Measurements from ENCODE around the gene GRID1. TPM values are rescaled to one million over a fixed set of nuclear protein-coding genes. Genes with fewer than 3 reads are reported as not detected.

GRID1 gene
- total and polyA plus RNA-seq, 7 experiments from 2014 or later, result not detected

- Histone ChIP-seq H3K4me1 (ENCODE audit: control insufficient read depth in 2 of 2, insufficient read depth in 2 of 2, low read length in 2 of 2) (no peaks in the 10 kb centered on the region), H3K27ac (ENCODE audit: low read depth, low read length) (no peak overlapping the region), H3K4me3 (ENCODE audit: low read length) (no peak overlapping the region), H3K27me3 (ENCODE audit: control insufficient read depth in 2 of 2, insufficient read depth in 2 of 2, low read length in 2 of 2) (no peaks in the 10 kb centered on the region), H3K9me3 (ENCODE audit: control insufficient read depth in 2 of 3, low read length in 3 of 3) (no peaks in the 10 kb centered on the region), H3K36me3 (ENCODE audit: control insufficient read depth in 2 of 3, insufficient read depth in 3 of 3, low read length in 3 of 3) (no peaks in the 10 kb centered on the region)
- H3K9me3 Mint-ChIP-seq, result peaks cover 0 to 4% (median 0%) of the 10 kb centered on the region in 11 donors
- POLR2A ChIA-PET, result no interaction called here
- DNase-seq, result no peak
- H3K36me3 Mint-ChIP-seq, result no peaks in the 10 kb centered on the region
- H3K4me1 Mint-ChIP-seq, result no peaks in the 10 kb centered on the region
- no peak for ATAC-seq
- H3K4me3 Mint-ChIP-seq, result no peak overlapping the region
- intact Hi-C loops (cut with micrococcal nuclease), result no loop called here
- H3K27ac Mint-ChIP-seq, result no peak overlapping the region
- H3K27me3 Mint-ChIP-seq, result peaks cover 17 to 48% (median 23%) of the 10 kb centered on the region in 5 donors
- CTCF ChIA-PET, result no interaction called here
These were observed 178.9 kb downstream of the GRID1 start for GRCh38 chr10:86187499-86188239.

DNA sequence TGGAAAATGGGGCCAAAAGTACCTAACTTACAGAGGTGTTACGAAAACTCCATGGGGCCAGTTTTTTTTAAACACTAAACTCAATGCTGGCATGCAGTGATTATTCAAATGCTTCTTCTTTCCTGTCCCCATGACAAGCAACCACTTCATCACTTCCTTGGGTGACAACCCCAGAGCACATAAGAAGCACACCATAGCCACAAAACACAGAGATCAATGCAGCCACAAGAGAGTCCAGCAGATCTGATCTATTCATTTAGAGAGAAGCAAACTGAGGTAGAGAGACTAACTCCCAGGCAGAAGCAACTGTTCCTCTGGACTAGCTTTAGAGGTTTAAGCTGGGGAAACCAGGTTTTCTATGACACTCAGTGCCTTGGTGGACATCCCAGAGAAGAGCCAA lies 180.0 kb downstream of the GRID1 start:
- ATAC-seq, result no peak
- no peak overlapping the region for H3K4me3 ChIP-seq (ENCODE audit: low read length)
- no peaks in the 10 kb centered on the region for H3K4me1 ChIP-seq (ENCODE audit: control insufficient read depth in 2 of 2, insufficient read depth in 2 of 2, low read length in 2 of 2)
- H3K27me3 ChIP-seq (ENCODE audit: control insufficient read depth in 2 of 2, insufficient read depth in 2 of 2, low read length in 2 of 2), result no peaks in the 10 kb centered on the region
- intact Hi-C loops (cut with micrococcal nuclease), result no loop called here
- H3K36me3 Mint-ChIP-seq, result no peaks in the 10 kb centered on the region
- H3K4me1 Mint-ChIP-seq, result no peaks in the 10 kb centered on the region
- H3K9me3 Mint-ChIP-seq, result peaks cover 0 to 4% (median 0%) of the 10 kb centered on the region in 11 donors
- ChIA-PET CTCF (no interaction called here), POLR2A (no interaction called here)
- H3K27me3 Mint-ChIP-seq, result peaks cover 11 to 40% (median 17%) of the 10 kb centered on the region in 5 donors
- H3K27ac Mint-ChIP-seq, result no peak overlapping the region
- no peak overlapping the region for H3K27ac ChIP-seq (ENCODE audit: low read depth, low read length)
- H3K36me3 ChIP-seq (ENCODE audit: control insufficient read depth in 2 of 3, insufficient read depth in 3 of 3, low read length in 3 of 3), result no peaks in the 10 kb centered on the region
- H3K9me3 ChIP-seq (ENCODE audit: control insufficient read depth in 2 of 3, low read length in 3 of 3), result no peaks in the 10 kb centered on the region
- no peak for DNase-seq
- H3K4me3 Mint-ChIP-seq, result no peak overlapping the region

DNA sequence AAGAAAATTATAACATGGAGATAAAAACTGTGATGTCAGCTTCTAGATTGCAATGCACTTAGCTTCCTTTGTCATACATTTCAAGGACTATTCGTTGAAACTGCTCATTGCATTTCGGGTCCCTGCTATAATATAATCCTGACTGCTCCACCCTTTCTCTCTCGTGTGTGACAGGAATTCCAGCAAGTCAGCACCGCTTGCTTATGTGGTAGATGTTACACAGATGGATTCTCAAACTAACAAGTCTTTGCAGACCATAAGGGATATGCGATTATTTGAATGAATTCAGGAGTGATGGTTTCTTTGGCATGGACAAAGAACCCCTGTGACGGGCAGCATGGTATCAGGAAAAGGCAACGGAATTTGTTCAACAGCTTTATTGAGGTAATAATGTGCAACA lies 184.0 kb downstream of the GRID1 start:
- intact Hi-C loops (cut with micrococcal nuclease), result no loop called here
- Mint-ChIP-seq H3K27me3 (peaks cover 0 to 17% (median 7%) of the 10 kb centered on the region in 5 donors), H3K4me3 (no peak overlapping the region)

DNA sequence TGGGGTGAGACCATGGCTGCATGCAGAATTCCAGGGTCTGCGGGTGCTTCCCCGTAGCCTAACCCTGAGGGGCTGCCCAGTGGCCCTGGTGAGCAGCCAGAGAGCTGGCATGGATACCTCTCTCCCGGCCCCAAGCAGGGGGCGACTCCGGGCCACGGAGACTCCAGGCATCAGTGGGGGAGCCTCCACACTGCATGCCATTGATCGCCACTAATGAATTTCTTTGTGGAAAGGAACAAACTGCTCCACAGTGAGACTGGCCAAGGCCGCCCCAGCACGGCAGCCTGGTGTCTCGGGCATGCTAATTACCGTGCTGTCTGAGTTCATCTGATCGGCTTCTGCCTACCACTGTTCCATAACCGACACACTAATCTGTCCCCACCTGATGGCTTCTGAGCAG lies 184.4 kb downstream of the GRID1 start:
- CTCF ChIA-PET, result no interaction called here
- no peak overlapping the region for H3K27ac ChIP-seq (ENCODE audit: low read depth, low read length)
- no peaks in the 10 kb centered on the region for H3K36me3 ChIP-seq (ENCODE audit: control insufficient read depth in 2 of 3, insufficient read depth in 3 of 3, low read length in 3 of 3)
- H3K4me1 ChIP-seq (ENCODE audit: control insufficient read depth in 2 of 2, insufficient read depth in 2 of 2, low read length in 2 of 2), result no peaks in the 10 kb centered on the region
- Mint-ChIP-seq H3K4me1 (no peaks in the 10 kb centered on the region), H3K36me3 (no peaks in the 10 kb centered on the region), H3K9me3 (peaks cover 0 to 4% (median 0%) of the 10 kb centered on the region in 11 donors), H3K27me3 (peaks cover 0 to 17% (median 6%) of the 10 kb centered on the region in 5 donors), H3K4me3 (no peak overlapping the region), H3K27ac (no peak overlapping the region)
- H3K27me3 ChIP-seq (ENCODE audit: control insufficient read depth in 2 of 2, insufficient read depth in 2 of 2, low read length in 2 of 2), result no peaks in the 10 kb centered on the region
- intact Hi-C loops (cut with micrococcal nuclease), result no loop called here
- POLR2A ChIA-PET, result no interaction called here
- DNase-seq (no peak), ATAC-seq (no peak)
- no peaks in the 10 kb centered on the region for H3K9me3 ChIP-seq (ENCODE audit: control insufficient read depth in 2 of 3, low read length in 3 of 3)
- no peak overlapping the region for H3K4me3 ChIP-seq (ENCODE audit: low read length)

More for the DNA sequence above, 184.0 kb downstream of the GRID1 start:
- H3K9me3 ChIP-seq (ENCODE audit: control insufficient read depth in 2 of 3, low read length in 3 of 3), result no peaks in the 10 kb centered on the region
- ATAC-seq, result no peak
- CTCF ChIA-PET, result no interaction called here
- peaks cover 0 to 4% (median 0%) of the 10 kb centered on the region in 11 donors for H3K9me3 Mint-ChIP-seq
- POLR2A ChIA-PET, result no interaction called here
- no peaks in the 10 kb centered on the region for H3K36me3 Mint-ChIP-seq
- H3K4me1 Mint-ChIP-seq, result no peaks in the 10 kb centered on the region
- H3K27ac Mint-ChIP-seq, result no peak overlapping the region
- no peak overlapping the region for H3K27ac ChIP-seq (ENCODE audit: low read depth, low read length)
- H3K27me3 ChIP-seq (ENCODE audit: control insufficient read depth in 2 of 2, insufficient read depth in 2 of 2, low read length in 2 of 2), result no peaks in the 10 kb centered on the region
- H3K36me3 ChIP-seq (ENCODE audit: control insufficient read depth in 2 of 3, insufficient read depth in 3 of 3, low read length in 3 of 3), result no peaks in the 10 kb centered on the region
- no peak overlapping the region for H3K4me3 ChIP-seq (ENCODE audit: low read length)
- H3K4me1 ChIP-seq (ENCODE audit: control insufficient read depth in 2 of 2, insufficient read depth in 2 of 2, low read length in 2 of 2), result no peaks in the 10 kb centered on the region
- DNase-seq, result no peak

GRCh38 chr10:86180861-86181260 lies 185.7 kb downstream of the GRID1 start:
- intact Hi-C loops (cut with micrococcal nuclease), result no loop called here
- H3K27me3 Mint-ChIP-seq, result peaks cover 0 to 10% (median 6%) of the 10 kb centered on the region in 5 donors
- no peak overlapping the region for H3K27ac Mint-ChIP-seq
- no peaks in the 10 kb centered on the region for H3K36me3 Mint-ChIP-seq
- no peaks in the 10 kb centered on the region for H3K9me3 Mint-ChIP-seq
- no peak overlapping the region for H3K4me3 Mint-ChIP-seq
- CTCF ChIA-PET, result no interaction called here
- Histone ChIP-seq H3K36me3 (ENCODE audit: control insufficient read depth in 2 of 3, insufficient read depth in 3 of 3, low read length in 3 of 3) (no peaks in the 10 kb centered on the region), H3K27ac (ENCODE audit: low read depth, low read length) (no peak overlapping the region), H3K4me3 (ENCODE audit: low read length) (no peak overlapping the region), H3K4me1 (ENCODE audit: control insufficient read depth in 2 of 2, insufficient read depth in 2 of 2, low read length in 2 of 2) (no peaks in the 10 kb centered on the region), H3K9me3 (ENCODE audit: control insufficient read depth in 2 of 3, low read length in 3 of 3) (no peaks in the 10 kb centered on the region), H3K27me3 (ENCODE audit: control insufficient read depth in 2 of 2, insufficient read depth in 2 of 2, low read length in 2 of 2) (no peaks in the 10 kb centered on the region)
- ATAC-seq, result no peak
- no peaks in the 10 kb centered on the region for H3K4me1 Mint-ChIP-seq
- POLR2A ChIA-PET, result no interaction called here
- no peak for DNase-seq

DNA sequence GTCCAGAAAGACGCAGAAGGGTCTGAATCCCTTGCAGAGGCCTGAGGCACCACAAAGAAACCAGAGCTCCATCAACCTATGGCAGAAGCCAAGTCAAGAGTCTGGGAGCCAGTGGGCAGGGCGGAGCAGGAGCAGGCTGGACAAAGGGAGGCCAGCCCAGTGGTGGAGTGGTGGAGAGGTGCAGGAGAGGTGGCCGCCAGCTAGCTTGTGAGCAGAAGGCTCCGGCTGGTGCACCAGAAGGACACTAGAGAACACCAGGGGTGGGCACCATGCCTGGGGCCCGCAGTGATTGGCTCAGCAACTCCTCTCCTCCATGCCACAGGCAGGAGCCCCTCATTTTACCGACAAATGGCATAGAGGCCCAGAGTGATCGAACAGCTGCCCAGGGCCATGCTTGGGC lies 186.6 kb downstream of the GRID1 start:
- intact Hi-C loops (cut with micrococcal nuclease), result loop anchor here in 1 of 2 donors (5.0 kb wide), 1 partner anchor 197 kb away; no protein-coding TSS in a partner anchor
- ChIA-PET CTCF (no interaction called here), POLR2A (no interaction called here)
- Histone ChIP-seq H3K27me3 (ENCODE audit: control insufficient read depth in 2 of 2, insufficient read depth in 2 of 2, low read length in 2 of 2) (no peaks in the 10 kb centered on the region), H3K9me3 (ENCODE audit: control insufficient read depth in 2 of 3, low read length in 3 of 3) (no peaks in the 10 kb centered on the region), H3K4me1 (ENCODE audit: control insufficient read depth in 2 of 2, insufficient read depth in 2 of 2, low read length in 2 of 2) (no peaks in the 10 kb centered on the region), H3K27ac (ENCODE audit: low read depth, low read length) (no peak overlapping the region), H3K4me3 (ENCODE audit: low read length) (no peak overlapping the region), H3K36me3 (ENCODE audit: control insufficient read depth in 2 of 3, insufficient read depth in 3 of 3, low read length in 3 of 3) (no peaks in the 10 kb centered on the region)
- Mint-ChIP-seq H3K9me3 (no peaks in the 10 kb centered on the region), H3K36me3 (no peaks in the 10 kb centered on the region), H3K4me3 (no peak overlapping the region), H3K4me1 (no peaks in the 10 kb centered on the region), H3K27me3 (peaks cover 0 to 8% (median 6%) of the 10 kb centered on the region in 5 donors), H3K27ac (no peak overlapping the region)
- DNase-seq (no peak), ATAC-seq (no peak)

GRCh38 chr10:86179153-86179524 lies 187.5 kb downstream of the GRID1 start:
- ATAC-seq, result no peak
- Histone ChIP-seq H3K36me3 (ENCODE audit: control insufficient read depth in 2 of 3, insufficient read depth in 3 of 3, low read length in 3 of 3) (no peaks in the 10 kb centered on the region), H3K4me1 (ENCODE audit: control insufficient read depth in 2 of 2, insufficient read depth in 2 of 2, low read length in 2 of 2) (no peaks in the 10 kb centered on the region), H3K27ac (ENCODE audit: low read depth, low read length) (no peak overlapping the region), H3K9me3 (ENCODE audit: control insufficient read depth in 2 of 3, low read length in 3 of 3) (no peaks in the 10 kb centered on the region), H3K4me3 (ENCODE audit: low read length) (no peak overlapping the region), H3K27me3 (ENCODE audit: control insufficient read depth in 2 of 2, insufficient read depth in 2 of 2, low read length in 2 of 2) (no peaks in the 10 kb centered on the region)
- H3K36me3 Mint-ChIP-seq, result no peaks in the 10 kb centered on the region
- no peak overlapping the region for H3K4me3 Mint-ChIP-seq
- peaks cover 0 to 8% (median 4%) of the 10 kb centered on the region in 5 donors for H3K27me3 Mint-ChIP-seq
- no peaks in the 10 kb centered on the region for H3K9me3 Mint-ChIP-seq
- H3K27ac Mint-ChIP-seq, result no peak overlapping the region
- H3K4me1 Mint-ChIP-seq, result no peaks in the 10 kb centered on the region
- DNase-seq, result no peak
- intact Hi-C loops (cut with micrococcal nuclease), result loop anchor here in 1 of 2 donors (5.0 kb wide), 1 partner anchor 198 kb away; no protein-coding TSS in a partner anchor
- POLR2A ChIA-PET, result no interaction called here
- CTCF ChIA-PET, result no interaction called here
